Liver (tissue), 3 donors: ENCODE measurements around the gene PPP2R5C.

Experiments
- ATF3 ChIP-seq: IDR thresholded peaks from 2 replicates; pipeline ENCODE4 v1.6.1; 2016; ENCODE audit warnings: antibody characterized with exemption
- CTCF ChIP-seq: fragments of 150-350 bp; IDR thresholded peaks from 2 replicates; pipeline ENCODE4 v1.5.1; 2017; ENCODE audit warnings: improper control_type of control experiment, low read depth, low read length; ENCODE audit not compliant: missing input control
- EGR1 ChIP-seq, 2 donors: IDR thresholded peaks; 2 replicates each; pipeline ENCODE4 v1.6.1; 2016 to 2018; ENCODE audit warnings: antibody characterized with exemption in 2 of 2, low read depth in 2 of 2
- FOXA1 ChIP-seq: IDR thresholded peaks from 2 replicates; pipeline ENCODE4 v1.6.1; 2016; ENCODE audit warnings: antibody characterized with exemption
- RAD21 ChIP-seq, 2 donors: IDR thresholded peaks; 2 replicates each; pipeline ENCODE4 v1.6.1; 2016; ENCODE audit warnings: antibody characterized with exemption in 2 of 2, mild to moderate bottlenecking in 2 of 2
- YY1 ChIP-seq: IDR thresholded peaks from 2 replicates; pipeline ENCODE4 v1.6.1; 2016; ENCODE audit warnings: antibody characterized with exemption, mild to moderate bottlenecking
- donor health status: healthy.
- donor health status: healthy.

- no peak for TF ChIP-seq CTCF
- TF ChIP-seq FOXA1: no peak
- TF ChIP-seq RAD21 (IDR thresholded peaks at IDR 0.05): no peak
- no peak for TF ChIP-seq ATF3
- no peak for TF ChIP-seq YY1
- TF ChIP-seq EGR1 (IDR thresholded peaks at IDR 0.05; ENCODE audit: low read depth in 2 of 2): no peak
These were observed 108.9 kb downstream of the PPP2R5C start for GRCh38 chr14:101870273-101870939.
